OCI-LY7 (cell line): ENCODE measurements around the gene PTH1R.

Experiments
- EZH2phosphoT487 ChIP-seq: fragments of 200-600 bp; sonication (generic); IDR thresholded peaks from 2 replicates; pipeline ENCODE4 v1.6.1; 2018; ENCODE audit warnings: low read depth, borderline replicate concordance, mild to moderate bottlenecking, mixed run types, antibody characterized with exemption, low read length, moderate library complexity, mixed read lengths
- TF ChIP-seq, protein P1 (sequence below): fragments of 200-600 bp; sonication (generic); conservative IDR thresholded peaks from 2 replicates; pipeline ENCODE4 v1.5.1; 2014; ENCODE audit warnings: mild to moderate bottlenecking, antibody characterized with exemption, low read length, moderate library complexity, mixed read lengths

DNA sequence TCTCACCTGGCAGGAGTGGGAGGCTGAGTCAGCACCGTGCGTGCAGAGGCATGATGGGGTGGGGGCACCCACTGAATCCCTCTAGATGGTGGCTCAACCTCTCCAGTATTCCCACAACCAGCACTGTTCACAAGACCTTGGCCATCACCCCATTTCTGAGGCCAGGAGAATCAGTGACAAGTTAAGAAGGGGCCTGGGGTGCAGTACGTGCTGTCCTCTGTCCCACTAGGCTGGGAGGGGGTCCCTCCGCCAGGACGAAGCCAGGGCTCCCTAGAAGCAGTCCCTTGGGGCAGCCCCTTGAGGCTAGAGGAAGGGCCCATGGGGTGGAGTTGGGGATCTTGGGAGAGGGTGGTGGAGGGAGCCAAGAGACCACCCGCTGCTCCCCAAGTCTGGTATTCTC is 19.1 kb upstream of the PTH1R start:
- TF ChIP-seq EZH2phosphoT487: no peak
- TF ChIP-seq, protein P1, sequence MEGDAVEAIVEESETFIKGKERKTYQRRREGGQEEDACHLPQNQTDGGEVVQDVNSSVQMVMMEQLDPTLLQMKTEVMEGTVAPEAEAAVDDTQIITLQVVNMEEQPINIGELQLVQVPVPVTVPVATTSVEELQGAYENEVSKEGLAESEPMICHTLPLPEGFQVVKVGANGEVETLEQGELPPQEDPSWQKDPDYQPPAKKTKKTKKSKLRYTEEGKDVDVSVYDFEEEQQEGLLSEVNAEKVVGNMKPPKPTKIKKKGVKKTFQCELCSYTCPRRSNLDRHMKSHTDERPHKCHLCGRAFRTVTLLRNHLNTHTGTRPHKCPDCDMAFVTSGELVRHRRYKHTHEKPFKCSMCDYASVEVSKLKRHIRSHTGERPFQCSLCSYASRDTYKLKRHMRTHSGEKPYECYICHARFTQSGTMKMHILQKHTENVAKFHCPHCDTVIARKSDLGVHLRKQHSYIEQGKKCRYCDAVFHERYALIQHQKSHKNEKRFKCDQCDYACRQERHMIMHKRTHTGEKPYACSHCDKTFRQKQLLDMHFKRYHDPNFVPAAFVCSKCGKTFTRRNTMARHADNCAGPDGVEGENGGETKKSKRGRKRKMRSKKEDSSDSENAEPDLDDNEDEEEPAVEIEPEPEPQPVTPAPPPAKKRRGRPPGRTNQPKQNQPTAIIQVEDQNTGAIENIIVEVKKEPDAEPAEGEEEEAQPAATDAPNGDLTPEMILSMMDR: no peak
